GM23338 (cell line): ENCODE results near the gene MYO1D.

Source experiments
- CTCF ChIP-seq, 2 experiments: fragments of 200-600 bp in 1 of 2; sonication (generic) in 1 of 2; conservative IDR thresholded peaks; 2 replicates each; pipeline versions ENCODE4 v1.5.1 to v1.6.1; 2016 to 2017; ENCODE audit warnings: antibody characterized with exemption in 2 of 2, low read depth in 2 of 2, mild to moderate bottlenecking in 2 of 2, moderate library complexity in 1 of 2
- POLR2AphosphoS5 ChIP-seq: IDR thresholded peaks from 2 replicates; pipeline ENCODE4 v1.6.1; 2016; ENCODE audit warnings: antibody characterized with exemption, low read depth
- ZNF114 ChIP-seq: fragments of 250-450 bp; sonication (Bioruptor Pico); IDR thresholded peaks from 2 replicates; pipeline ENCODE4 v1.5.0; 2020; ENCODE audit warnings: mild to moderate bottlenecking, moderate library complexity

GRCh38 chr17:32458371-32458770, 418.6 kb downstream of the MYO1D start:
- TF ChIP-seq POLR2AphosphoS5 (no peak), ZNF114 (CRISPR knock-in tag) (no peak), CTCF (conservative IDR thresholded peaks at IDR 0.05; ENCODE audit: low read depth in 2 of 2) (no peak)
